Stimulated activated naive CD8-positive, alpha-beta T cell treated with anti-CD3 and anti-CD28 coated beads, Interleukin-15, Interleukin-2, amounts not matched to agents 100 ng/mL and 50 ng/mL, for 24 hours (primary cell): ENCODE results near the gene MLLT1.

ENCODE experiments used
- H3K27ac Mint-ChIP-seq: one replicate; pipeline ENCODE4 v1.8.0; 2021; ENCODE audit warnings: mild to moderate bottlenecking, mixed read lengths
- H3K27me3 Mint-ChIP-seq: one replicate; pipeline ENCODE4 v1.8.0; 2021; ENCODE audit warnings: mixed read lengths
- H3K36me3 Mint-ChIP-seq: one replicate; pipeline ENCODE4 v1.8.0; 2021; ENCODE audit warnings: low read depth, mixed read lengths
- H3K4me1 Mint-ChIP-seq: one replicate; pipeline ENCODE4 v1.8.0; 2021; ENCODE audit warnings: low read depth, mixed read lengths
- H3K4me3 Mint-ChIP-seq: one replicate; pipeline ENCODE4 v1.8.0; 2021; ENCODE audit warnings: mild to moderate bottlenecking, mixed read lengths
- H3K9me3 Mint-ChIP-seq: one replicate; pipeline ENCODE4 v1.8.0; 2021; ENCODE audit warnings: mixed read lengths

Gene MLLT1

DNA sequence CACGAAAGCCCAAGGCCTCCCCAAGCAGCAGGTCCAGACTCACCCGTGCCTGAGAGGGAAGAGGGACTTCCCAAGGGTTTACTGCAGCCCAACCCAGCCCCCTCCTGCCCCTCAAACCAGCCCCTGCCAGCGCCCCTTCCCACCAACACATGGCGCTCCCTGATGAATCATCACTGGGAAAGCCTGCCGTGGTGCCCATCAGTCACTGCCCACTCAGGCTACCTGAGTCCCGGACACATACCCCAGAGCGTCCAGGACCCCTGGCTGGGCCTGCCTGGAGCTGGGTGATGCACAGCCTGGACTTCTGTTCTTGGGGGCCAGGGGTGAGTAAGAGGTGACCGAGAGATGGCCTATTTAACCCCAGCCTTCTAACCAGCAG is 60.6 kb downstream of the MLLT1 start:
- H3K36me3 Mint-ChIP-seq, result no peaks in the 10 kb centered on the region
- H3K4me1 Mint-ChIP-seq, result no peaks in the 10 kb centered on the region
- no peaks in the 10 kb centered on the region for H3K9me3 Mint-ChIP-seq
- no peaks in the 10 kb centered on the region for H3K27me3 Mint-ChIP-seq
- no peak overlapping the region for H3K27ac Mint-ChIP-seq
- H3K4me3 Mint-ChIP-seq, result no peak overlapping the region

DNA sequence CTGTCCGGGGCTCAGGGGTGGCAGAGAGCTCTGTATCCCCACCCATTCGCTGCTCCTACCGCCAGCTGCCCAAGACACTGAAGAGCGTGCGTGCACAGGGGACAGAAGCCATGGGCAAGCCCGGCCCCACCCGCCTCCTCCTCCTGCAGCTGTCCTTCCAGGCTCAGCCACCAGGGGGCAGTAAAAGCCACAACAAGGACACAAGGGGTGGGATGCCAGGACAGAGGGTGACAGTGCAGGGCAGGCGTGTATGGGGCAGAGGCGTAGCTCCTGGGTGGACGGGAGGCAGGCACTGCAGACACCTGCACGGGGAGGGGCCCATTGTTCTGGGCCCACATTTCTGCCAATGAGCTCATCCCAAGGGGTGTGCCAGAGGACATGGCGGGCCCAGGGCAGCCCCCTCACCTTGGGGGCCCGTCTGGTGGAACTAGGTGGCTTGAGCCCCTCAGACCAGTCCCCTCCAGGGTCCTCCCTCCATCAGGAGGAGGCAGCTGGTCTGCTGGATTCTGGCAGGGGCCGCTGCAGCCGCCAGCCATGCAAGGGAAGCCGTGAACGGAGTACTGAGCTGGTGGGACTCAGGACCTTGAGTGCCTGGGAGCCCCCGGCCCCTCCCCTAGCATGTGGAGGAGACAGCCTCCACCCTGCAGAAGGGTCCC is 61.2 kb downstream of the MLLT1 start:
- Mint-ChIP-seq H3K27ac (no peak overlapping the region), H3K4me1 (no peaks in the 10 kb centered on the region), H3K4me3 (no peak overlapping the region), H3K9me3 (no peaks in the 10 kb centered on the region), H3K36me3 (no peaks in the 10 kb centered on the region), H3K27me3 (no peaks in the 10 kb centered on the region)

DNA sequence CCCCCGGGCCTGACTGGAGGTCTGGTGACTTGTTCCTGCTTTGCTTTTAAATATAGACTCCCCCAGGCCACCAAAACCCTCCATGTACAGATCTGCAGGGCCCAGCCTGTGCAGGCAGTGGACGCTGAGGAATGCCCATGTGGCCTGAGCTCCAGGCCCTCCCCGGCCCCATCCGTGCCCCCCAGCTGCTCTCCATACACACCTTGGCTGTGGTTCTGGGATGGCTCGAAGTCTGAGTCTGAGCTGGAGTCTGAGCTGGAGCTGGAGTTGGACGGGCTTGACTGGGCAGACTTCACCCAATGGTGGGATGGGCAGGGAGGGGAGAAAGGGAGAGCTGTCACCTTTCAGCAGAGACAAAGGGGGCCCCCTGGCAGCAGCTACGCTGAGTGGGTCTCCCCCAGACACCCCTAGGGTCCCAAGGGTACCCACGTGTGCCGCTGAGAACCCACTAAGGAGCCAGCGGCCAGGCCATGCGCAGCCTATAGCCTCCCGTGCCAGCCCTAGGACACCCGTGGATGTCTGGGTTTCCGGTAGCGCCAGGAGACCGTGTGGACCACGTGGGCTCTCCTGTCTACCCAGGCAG is 61.9 kb downstream of the MLLT1 start:
- Mint-ChIP-seq H3K27ac (no peak overlapping the region), H3K27me3 (no peaks in the 10 kb centered on the region), H3K9me3 (no peaks in the 10 kb centered on the region), H3K4me3 (no peak overlapping the region), H3K36me3 (no peaks in the 10 kb centered on the region), H3K4me1 (no peaks in the 10 kb centered on the region)

DNA sequence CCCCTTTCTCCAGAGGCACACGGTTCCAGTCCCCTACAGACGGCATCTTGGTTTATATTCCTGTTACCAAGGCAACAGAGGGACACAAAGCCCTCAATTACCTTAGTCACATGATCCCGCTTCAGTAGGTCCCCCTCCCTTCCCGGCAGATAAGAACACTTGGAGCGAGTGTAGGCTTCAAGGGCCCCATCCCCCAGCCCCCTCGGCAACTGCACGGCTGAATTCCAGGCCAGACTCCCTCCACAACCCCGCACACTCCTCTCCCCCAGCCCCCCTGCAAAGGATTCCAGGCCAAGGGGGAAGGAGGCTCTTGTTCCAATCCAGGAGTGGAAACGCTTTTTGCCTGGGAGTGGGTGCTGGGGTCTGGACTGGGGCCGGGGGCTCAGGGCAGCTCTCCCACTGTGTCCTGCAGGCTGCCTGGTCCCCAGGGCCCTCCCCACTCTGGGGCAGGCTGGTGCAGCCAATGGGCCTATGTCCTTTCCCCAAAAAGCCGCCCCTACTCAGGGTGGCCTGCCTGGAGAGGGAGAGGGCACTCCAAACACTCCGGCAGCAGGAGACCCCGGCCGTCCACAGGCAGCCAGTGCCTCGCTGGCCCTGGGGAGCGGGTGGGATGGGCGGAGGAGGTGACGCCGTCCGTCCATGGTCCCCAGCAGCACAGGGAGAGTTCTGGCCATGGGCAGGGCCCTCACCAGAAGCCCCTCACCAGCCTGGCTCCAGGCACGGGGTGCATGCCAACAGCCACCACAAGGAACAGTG is 62.6 kb downstream of the MLLT1 start:
- no peaks in the 10 kb centered on the region for H3K9me3 Mint-ChIP-seq
- H3K27ac Mint-ChIP-seq, result no peak overlapping the region
- H3K36me3 Mint-ChIP-seq, result peaks cover 3% of the 10 kb centered on the region
- no peak overlapping the region for H3K4me3 Mint-ChIP-seq
- H3K4me1 Mint-ChIP-seq, result no peaks in the 10 kb centered on the region
- no peaks in the 10 kb centered on the region for H3K27me3 Mint-ChIP-seq

DNA sequence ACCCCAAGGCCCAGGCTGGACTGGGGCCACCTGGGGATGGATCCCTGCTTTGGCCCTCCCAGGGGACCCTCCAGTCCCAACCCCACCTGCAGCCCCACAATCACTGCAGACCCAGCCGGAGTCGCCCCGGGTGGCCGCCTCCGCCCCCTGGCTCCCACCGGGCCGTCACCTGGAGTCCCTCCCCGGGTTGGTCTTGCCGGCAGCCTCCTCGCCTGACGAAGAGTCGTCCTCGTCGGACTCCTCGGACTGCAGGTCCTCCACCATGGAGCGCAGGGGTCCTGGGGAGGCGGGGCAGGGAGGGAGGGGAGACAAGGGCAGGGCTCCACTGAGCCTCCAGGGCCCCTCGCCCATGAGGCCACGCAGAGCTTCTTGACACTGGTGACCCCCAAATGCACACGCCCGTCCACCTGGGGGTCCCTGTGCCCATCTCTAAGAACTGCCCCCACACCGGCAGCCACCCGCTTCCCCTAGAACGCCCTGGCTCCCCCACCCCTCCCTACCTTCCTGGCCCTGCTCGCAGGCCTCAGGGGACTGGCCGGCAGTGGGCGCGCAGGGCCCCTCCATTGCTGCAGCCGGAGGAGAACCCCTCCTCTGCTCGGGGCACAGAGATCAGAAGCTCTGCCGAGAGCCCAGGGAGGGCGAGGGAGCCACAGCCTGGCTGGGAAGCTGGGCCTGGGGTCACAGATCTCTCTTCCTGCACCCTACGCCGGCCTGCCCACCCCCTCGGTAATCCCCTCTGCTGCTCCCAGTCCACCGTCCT is 63.4 kb downstream of the MLLT1 start:
- Mint-ChIP-seq H3K27ac (no peak overlapping the region), H3K9me3 (no peaks in the 10 kb centered on the region), H3K36me3 (peaks cover 6% of the 10 kb centered on the region), H3K4me1 (no peaks in the 10 kb centered on the region), H3K4me3 (no peak overlapping the region), H3K27me3 (no peaks in the 10 kb centered on the region)

DNA sequence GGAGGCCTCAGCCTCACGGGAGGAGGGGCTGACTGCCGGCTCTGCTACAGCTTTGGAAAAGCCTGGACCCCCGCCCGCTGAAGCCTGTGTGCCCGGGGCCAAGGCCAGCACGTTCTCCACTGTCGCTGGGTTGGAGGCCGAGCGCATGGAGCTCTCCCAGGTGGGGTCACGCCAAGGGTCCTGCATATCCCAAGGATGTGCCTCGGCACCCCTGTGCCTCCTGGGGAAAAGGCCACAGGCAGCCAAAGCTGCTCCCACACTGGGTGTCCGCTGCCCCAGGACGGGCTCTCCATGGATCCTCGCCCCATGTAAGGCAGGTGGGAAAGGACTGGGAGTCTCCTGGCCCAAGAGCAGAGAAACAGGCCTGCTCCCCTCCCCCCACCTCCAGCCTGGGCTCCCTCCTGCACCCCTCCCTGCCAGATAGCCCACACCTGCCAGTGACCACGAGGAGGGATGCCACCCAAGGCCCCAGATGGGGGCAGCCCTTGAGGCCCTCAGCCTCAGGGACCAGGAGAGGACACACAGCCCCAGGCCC is 64.0 kb downstream of the MLLT1 start:
- Mint-ChIP-seq H3K4me1 (no peaks in the 10 kb centered on the region), H3K4me3 (no peak overlapping the region), H3K36me3 (peaks cover 6% of the 10 kb centered on the region), H3K9me3 (no peaks in the 10 kb centered on the region), H3K27me3 (no peaks in the 10 kb centered on the region), H3K27ac (no peak overlapping the region)

DNA sequence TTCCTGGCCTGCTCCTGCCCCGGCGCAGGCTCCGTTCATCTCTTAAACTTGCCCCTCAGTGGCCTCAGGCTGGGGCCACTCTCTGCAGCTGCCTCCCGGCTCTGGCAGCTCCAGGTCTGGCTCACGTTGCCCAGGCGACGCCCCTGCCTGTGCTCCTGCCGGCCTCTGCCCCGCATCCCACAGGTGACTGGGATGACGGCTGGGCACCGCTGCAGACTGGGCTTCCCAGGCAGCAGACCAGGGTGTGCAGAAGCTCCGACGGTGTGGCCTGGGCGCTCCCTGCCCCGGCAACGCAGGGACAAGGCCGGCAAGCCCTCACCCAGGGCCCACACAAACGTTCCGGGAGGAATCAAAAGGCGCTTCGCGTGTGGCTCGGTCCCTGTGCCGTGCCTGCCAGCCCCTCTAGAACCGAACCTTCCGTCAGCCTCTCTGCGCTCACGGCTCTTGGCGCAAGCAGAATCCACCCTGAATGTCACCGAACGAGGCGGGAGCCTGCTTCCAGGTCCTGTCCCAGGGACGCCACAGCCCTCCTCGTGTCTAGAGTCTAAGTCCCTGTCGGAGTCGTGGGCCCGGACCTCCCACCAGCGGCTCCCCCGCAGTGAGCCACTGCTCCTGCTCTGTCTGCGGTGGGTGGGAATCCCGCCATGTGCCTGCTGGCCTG is 64.8 kb downstream of the MLLT1 start:
- Mint-ChIP-seq H3K4me1 (no peaks in the 10 kb centered on the region), H3K27ac (no peak overlapping the region), H3K4me3 (no peak overlapping the region), H3K36me3 (peaks cover 6% of the 10 kb centered on the region), H3K9me3 (no peaks in the 10 kb centered on the region), H3K27me3 (no peaks in the 10 kb centered on the region)

DNA sequence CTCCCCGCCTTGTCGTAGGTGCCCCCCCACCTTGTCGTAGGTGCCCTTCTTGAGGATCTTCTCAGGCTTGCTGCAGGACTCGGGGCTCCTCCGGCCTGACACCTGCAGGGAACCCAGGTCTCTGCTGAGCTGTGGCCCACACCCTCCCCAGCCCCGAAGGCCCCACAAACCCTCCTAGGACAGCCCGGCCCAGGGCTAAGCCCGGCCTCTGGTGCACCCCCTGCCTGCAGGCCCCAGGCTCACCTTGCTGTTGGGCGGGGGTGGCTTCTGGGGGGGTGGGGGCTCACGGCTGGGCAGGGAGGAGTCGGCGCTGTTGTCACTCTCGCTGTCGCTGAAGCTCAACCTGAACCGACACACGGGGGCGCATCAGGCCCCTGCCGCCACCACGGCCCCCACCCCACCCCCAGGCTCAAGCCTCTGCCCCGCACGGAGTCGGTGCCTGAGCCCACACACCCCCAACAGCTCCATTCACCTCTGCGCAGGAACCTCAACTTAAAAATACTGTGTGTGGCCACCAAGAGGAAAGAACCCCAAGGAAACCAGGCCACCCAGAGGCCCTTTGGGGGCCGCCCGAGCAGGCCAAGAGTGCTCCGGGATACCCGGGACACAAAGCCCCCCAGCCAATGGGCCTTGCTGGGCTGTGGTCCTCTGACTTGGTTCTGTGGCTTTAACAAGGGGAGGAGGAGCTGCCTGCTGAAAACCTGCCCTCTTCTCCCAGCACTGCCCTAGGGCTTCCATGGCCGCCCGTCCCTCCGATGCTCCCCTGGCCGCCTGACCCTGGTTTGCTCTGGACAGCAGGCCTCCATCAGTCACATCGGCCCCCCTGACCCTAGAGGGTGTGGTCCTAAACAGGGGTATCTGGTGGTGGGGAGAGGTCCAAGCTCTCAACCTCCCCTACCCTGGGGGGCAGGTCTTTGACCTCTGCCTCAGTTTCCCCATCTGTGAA is 65.8 kb downstream of the MLLT1 start:
- H3K4me3 Mint-ChIP-seq, result no peak overlapping the region
- H3K4me1 Mint-ChIP-seq, result no peaks in the 10 kb centered on the region

DNA sequence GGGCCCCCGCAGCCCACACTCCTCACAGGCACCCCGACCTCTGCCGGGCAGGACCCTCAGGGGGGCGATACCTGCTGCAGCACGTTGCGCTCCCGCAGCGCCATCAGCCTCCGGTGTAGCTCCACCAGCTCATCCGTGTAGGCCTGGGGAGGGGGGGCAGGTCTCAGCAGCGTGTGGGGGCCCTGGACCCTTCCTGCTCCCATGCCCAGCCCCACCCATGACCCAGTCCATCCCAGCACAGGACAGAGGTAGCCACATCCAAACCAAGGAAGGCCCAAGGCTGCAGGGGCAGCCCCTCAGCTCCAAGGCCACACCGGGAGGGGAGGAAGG is 66.5 kb downstream of the MLLT1 start:
- no peaks in the 10 kb centered on the region for H3K27me3 Mint-ChIP-seq
- no peak overlapping the region for H3K27ac Mint-ChIP-seq
- H3K9me3 Mint-ChIP-seq, result no peaks in the 10 kb centered on the region
- no peaks in the 10 kb centered on the region for H3K4me1 Mint-ChIP-seq
- peaks cover 6% of the 10 kb centered on the region for H3K36me3 Mint-ChIP-seq
- no peak overlapping the region for H3K4me3 Mint-ChIP-seq

More for the DNA sequence above, 65.8 kb downstream of the MLLT1 start:
- H3K36me3 Mint-ChIP-seq, result peaks cover 6% of the 10 kb centered on the region
- H3K27ac Mint-ChIP-seq, result no peak overlapping the region
- no peaks in the 10 kb centered on the region for H3K9me3 Mint-ChIP-seq
- H3K27me3 Mint-ChIP-seq, result no peaks in the 10 kb centered on the region

DNA sequence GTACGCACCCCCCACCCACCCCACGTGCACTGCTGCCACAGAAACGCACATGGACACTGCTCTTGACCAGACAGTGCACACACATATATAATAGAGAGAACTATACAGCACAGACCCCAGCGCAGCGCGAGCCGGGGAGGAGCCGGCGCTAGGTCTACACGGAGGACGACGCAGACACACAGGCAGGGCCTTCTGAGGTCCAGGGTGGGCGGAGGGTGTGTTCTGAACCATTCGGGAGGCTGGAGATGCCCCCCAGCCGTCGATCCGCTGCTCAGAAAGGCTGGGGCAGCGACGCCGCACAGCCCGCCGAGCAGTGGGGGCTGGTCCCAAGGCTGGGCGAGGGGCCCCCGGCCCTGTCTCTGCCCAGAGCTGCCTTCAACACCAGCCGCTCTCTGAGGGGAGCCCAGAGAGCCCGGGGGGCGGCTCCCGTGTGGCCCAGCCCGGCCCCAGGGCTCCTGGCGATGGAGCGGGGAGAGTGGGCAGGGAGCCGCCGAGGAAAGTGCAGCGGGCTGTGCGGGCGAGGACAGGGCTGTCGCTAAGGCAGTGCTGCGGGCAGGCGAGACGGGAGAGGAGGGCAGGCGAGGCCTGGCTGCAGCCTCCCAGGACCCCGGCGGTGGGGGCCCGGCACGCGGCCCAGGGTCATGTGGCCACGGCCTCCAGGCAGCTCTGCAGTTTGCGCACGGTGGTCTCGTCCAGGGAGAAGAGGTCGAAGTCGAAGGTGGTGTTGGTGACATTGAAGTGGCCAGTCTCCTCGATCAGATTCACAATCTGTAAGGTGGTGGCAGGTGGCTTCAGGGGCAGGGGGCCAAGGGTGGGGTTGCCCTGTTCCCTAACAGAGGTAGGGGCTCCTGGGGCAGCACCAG is 67.1 kb downstream of the MLLT1 start:
- peaks cover 6% of the 10 kb centered on the region for H3K36me3 Mint-ChIP-seq
- H3K4me1 Mint-ChIP-seq, result no peaks in the 10 kb centered on the region
- no peak overlapping the region for H3K27ac Mint-ChIP-seq
- no peak overlapping the region for H3K4me3 Mint-ChIP-seq
- no peaks in the 10 kb centered on the region for H3K9me3 Mint-ChIP-seq
- H3K27me3 Mint-ChIP-seq, result no peaks in the 10 kb centered on the region

DNA sequence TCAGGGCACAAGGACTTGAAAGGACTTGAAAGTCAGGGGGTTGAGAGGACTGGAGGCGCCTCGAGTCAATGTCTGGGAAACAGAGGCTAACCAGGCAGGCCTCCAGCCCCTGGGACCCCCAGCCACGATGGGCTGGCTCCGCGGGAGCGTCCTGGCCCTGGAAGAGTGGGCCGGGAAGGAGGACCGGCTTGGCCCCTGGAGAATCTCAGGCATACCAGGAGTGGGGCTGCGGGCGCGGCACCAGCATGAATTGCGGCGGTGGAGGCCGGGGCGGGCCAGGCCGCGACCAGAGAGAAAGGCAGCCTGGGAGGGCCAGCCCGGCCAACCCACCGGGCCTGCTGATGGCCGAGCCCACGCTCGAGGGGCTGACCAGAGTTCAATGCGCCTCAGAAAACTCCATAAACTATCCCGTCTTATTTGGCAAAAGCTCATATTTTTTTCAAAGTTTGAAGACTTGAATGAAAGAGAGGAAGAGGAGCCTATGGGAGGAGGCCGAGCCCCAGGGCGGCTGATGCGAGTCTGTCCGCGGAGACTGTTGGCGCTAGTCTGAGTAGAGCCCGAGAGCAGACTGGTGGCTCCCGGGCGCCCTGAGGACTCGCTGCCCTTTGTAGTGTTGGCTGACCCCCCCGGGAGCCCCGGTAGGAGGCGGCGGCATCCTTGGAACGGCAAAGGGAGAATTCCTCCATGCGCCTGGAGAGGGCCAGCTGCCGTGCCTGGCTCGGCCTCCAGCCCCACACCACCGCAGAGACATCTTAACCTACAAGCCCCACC is 68.0 kb downstream of the MLLT1 start:
- Mint-ChIP-seq H3K4me3 (no peak overlapping the region), H3K4me1 (no peaks in the 10 kb centered on the region), H3K36me3 (peaks cover 6% of the 10 kb centered on the region), H3K27me3 (no peaks in the 10 kb centered on the region), H3K9me3 (no peaks in the 10 kb centered on the region), H3K27ac (no peak overlapping the region)

DNA sequence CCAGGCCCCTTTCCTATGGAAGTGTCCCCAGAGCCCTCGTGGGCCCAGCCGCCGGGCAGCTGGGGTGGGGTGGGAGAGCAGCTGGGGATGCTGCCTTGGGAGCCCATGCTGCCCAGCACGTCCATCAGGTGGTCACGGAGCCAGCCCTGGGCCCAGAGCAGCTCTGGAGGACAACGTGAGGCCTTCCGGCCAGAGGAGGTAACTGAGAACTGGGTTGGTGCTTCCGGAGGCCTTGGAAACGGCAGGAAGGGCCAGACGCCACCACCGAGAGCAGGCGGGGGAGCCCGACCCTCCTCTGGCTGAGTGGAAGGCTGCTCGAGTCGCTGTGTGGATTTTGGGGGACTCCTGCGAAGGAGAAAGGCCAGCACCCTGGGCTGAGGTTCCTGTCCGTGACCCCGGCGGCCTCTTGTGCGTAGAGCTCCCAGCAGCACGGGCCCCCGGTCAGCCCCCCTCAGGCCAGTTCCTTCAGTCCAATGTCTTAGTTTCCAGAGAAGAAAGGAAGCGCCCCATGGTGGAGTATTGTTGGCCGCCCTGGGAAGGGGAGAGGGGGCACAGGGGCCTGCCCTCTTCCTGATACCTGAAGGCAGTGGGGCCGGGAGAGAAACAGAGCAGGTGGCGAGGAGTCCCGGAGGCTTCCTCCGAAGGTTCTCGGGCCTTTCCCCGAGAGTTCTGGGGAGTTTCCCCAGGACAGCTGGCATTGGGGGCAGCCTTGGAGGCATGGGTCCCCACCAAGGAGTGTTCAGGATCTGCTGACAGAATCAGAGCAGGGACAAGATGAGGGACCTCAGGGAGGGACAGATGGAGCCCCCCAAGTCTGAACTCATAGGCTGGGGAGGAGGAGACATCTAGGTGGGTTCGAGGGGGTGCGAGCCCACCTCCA is 68.8 kb downstream of the MLLT1 start:
- no peaks in the 10 kb centered on the region for H3K27me3 Mint-ChIP-seq
- no peaks in the 10 kb centered on the region for H3K4me1 Mint-ChIP-seq
- no peak overlapping the region for H3K4me3 Mint-ChIP-seq
- H3K36me3 Mint-ChIP-seq, result peaks cover 6% of the 10 kb centered on the region
- no peaks in the 10 kb centered on the region for H3K9me3 Mint-ChIP-seq
- H3K27ac Mint-ChIP-seq, result no peak overlapping the region
